GM21825 (cell line): ENCODE measurements around the gene RANBP17.
"Not testable (repeated sequence)": the region's sequence is repeated elsewhere in the genome, so short reads cannot be mapped to it uniquely, and the experiment has no call there.

Experiments
- ATAC-seq: cut with Tn5 transposase; IDR thresholded peaks from one replicate; pipeline ENCODE4 v1.9.1; 2021; ENCODE audit warnings: mild to moderate bottlenecking, moderate library complexity; ENCODE audit not compliant: unreplicated experiment

The RANBP17 gene

GRCh38 chr5:171283753-171284152, 421.9 kb downstream of the RANBP17 start:
- ATAC-seq, result no peak

GRCh38 chr5:171285465-171285864, 423.6 kb downstream of the RANBP17 start:
- ATAC-seq, result no peak

- no peak for ATAC-seq
Observed at GRCh38 chr5:171288066-171288465, 426.2 kb downstream of the RANBP17 start.

- ATAC-seq, result no peak
Observed at GRCh38 chr5:171291371-171291770, 429.6 kb downstream of the RANBP17 start.

- ATAC-seq, result no peak
Observed at GRCh38 chr5:171295299-171295698, 433.5 kb downstream of the RANBP17 start.

- no peak for ATAC-seq
Observed at GRCh38 chr5:171295801-171296200, 434.0 kb downstream of the RANBP17 start.

- ATAC-seq, result not testable (repeated sequence)
Observed at GRCh38 chr5:171297941-171298340, 436.1 kb downstream of the RANBP17 start.

GRCh38 chr5:171299228-171299627, 437.4 kb downstream of the RANBP17 start:
- no peak for ATAC-seq

- ATAC-seq, result no peak
Observed at GRCh38 chr5:171299851-171300250, 438.0 kb downstream of the RANBP17 start.

GRCh38 chr5:171300358-171300757, 438.5 kb downstream of the RANBP17 start:
- ATAC-seq, result no peak

GRCh38 chr5:171306166-171306565, 444.3 kb downstream of the RANBP17 start:
- ATAC-seq, result no peak

GRCh38 chr5:171306781-171307591, 445.2 kb downstream of the RANBP17 start:
- no peak for ATAC-seq

- no peak for ATAC-seq
Observed at GRCh38 chr5:171307789-171308452, 446.1 kb downstream of the RANBP17 start.

GRCh38 chr5:171308453-171309275, 446.8 kb downstream of the RANBP17 start, which contains the start of gene TLX3:
Gene TLX3, plus strand, starts transcription at chr5:171309248. Its CDS starts 118 bp downstream, at chr5:171309366.
- ATAC-seq, result no peak

- no peak for ATAC-seq
Observed at GRCh38 chr5:171309276-171310211, 447.7 kb downstream of the RANBP17 start.

- ATAC-seq, result no peak
Observed at GRCh38 chr5:171310212-171310818, 448.5 kb downstream of the RANBP17 start.

- no peak for ATAC-seq
Observed at GRCh38 chr5:171310819-171311321, 449.1 kb downstream of the RANBP17 start.

GRCh38 chr5:171311322-171312077, 449.7 kb downstream of the RANBP17 start:
- no peak for ATAC-seq
